OCI-LY7 (cell line): Measurements from ENCODE around the gene ZNF827.
A peak's percentile ranks its signal among the peaks of the same experiment; 100 is the strongest.

Experiments
- CTCF ChIP-seq: fragments of 200-600 bp; sonication (generic); conservative IDR thresholded peaks from 2 replicates; pipeline ENCODE4 v1.5.1; 2014; ENCODE audit warnings: mild to moderate bottlenecking, antibody characterized with exemption, low read length, moderate library complexity, mixed read lengths
- EZH2phosphoT487 ChIP-seq: fragments of 200-600 bp; sonication (generic); IDR thresholded peaks from 2 replicates; pipeline ENCODE4 v1.6.1; 2018; ENCODE audit warnings: low read depth, borderline replicate concordance, mild to moderate bottlenecking, mixed run types, antibody characterized with exemption, low read length, moderate library complexity, mixed read lengths

- TF ChIP-seq CTCF (peak; percentile 67), EZH2phosphoT487 (no peak)
Observed at GRCh38 chr4:145936142-145936996, 2.3 kb downstream of the ZNF827 start.
